Muscle layer of duodenum (tissue), 2 donors: ENCODE results near the gene IDH3B.
"Not testable (repeated sequence)": the region's sequence is repeated elsewhere in the genome, so short reads cannot be mapped to it uniquely, and the experiment has no call there.

Experiments
- H3K27ac ChIP-seq: one replicate; pipeline ENCODE4 v1.7.0; 2013; ENCODE audit warnings: mild to moderate bottlenecking, low read length
- H3K27me3 ChIP-seq: one replicate; pipeline ENCODE4 v1.7.0; 2013; ENCODE audit warnings: low read depth, mild to moderate bottlenecking, control low read depth, low read length
- H3K36me3 ChIP-seq, 2 donors: one replicate each; pipeline ENCODE4 v1.7.0; 2013; ENCODE audit warnings: low read length in 2 of 2, control low read depth in 1 of 2, mild to moderate bottlenecking in 1 of 2; ENCODE audit not compliant: insufficient read depth in 2 of 2, control insufficient read depth in 1 of 2
- H3K4me1 ChIP-seq, 2 donors: one replicate each; pipeline ENCODE4 v1.7.0; 2013; ENCODE audit warnings: low read length in 2 of 2, mild to moderate bottlenecking in 2 of 2, control low read depth in 1 of 2, moderate library complexity in 1 of 2; ENCODE audit not compliant: insufficient read depth in 2 of 2, control insufficient read depth in 1 of 2
- H3K4me3 ChIP-seq, 2 donors: one replicate each; pipeline ENCODE4 v1.7.0; 2013; ENCODE audit warnings: low read length in 2 of 2, low read depth in 1 of 2, mild to moderate bottlenecking in 1 of 2
- H3K9me3 ChIP-seq, 2 donors: one replicate each; pipeline ENCODE4 v1.7.0; 2013; ENCODE audit warnings: low read length in 2 of 2, control low read depth in 1 of 2, mild to moderate bottlenecking in 1 of 2; ENCODE audit not compliant: control insufficient read depth in 1 of 2
- donor health status: healthy.

Gene IDH3B

DNA sequence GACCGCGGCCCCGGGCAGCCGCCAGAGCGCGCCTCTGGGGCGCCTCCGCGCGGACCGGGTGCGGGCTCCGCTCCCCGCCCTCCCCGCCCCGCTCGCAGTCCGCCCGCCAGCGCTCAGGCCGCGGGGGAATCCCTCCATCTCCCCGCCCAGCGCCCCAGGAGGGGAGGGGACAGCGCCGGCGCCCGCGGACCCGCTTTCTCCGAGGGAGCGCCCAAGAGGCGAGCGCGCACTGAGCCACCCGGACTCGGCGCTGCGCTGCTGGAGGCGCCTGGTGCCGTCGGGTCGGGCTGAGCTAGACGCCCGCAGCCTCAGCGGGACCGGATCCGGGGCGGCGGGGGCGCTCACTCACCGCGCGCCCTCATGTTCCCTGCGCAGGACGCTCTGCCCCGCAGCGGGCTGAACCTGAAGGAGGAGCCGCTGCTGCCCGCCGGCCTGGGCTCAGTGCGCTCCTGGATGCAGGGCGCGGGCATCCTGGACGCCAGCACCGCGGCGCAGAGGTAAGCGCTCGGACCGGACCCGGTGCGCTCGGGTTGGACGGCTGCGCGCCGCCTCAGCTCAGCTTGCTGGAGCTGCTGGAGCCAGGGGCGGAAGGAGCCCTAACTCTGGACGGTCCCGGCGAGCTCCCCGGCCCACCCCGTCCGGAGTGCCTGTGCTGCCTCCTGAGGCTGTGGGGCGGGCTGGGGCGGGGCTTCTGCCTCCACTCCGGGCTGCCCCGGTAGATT, 29.4 kb upstream of the IDH3B start:
- H3K27ac ChIP-seq = no peak overlapping the region
- H3K4me3 ChIP-seq = peak overlapping the region in 1 of 2 donors; percentile 66
- no peaks in the 10 kb centered on the region for H3K9me3 ChIP-seq
- no peaks in the 10 kb centered on the region for H3K36me3 ChIP-seq
- H3K27me3 ChIP-seq = peaks cover 13% of the 10 kb centered on the region
- H3K4me1 ChIP-seq = peaks cover 0 to 4% of the 10 kb centered on the region in 2 donors

DNA sequence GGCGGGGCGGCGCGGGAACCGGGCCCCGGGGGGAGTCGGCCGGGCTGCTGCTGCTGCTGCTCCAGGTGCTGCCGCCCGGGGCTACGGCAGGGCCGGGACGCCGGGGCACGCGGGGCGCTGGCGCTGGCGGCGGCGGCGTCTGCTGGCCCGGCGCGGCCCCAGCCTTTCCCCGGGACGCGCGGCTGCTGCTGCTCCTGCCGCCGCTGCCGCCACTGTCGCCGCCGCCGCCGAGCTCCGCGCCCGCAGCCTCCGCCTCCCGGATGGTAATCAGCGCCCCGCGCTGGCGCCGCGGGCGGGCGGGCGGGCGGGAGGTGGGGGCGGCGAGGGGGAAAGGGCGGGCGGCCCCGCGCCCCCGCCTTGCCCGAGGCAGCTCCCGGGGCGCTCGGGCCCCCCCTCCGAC, 28.9 kb upstream of the IDH3B start:
- no peak overlapping the region for H3K27ac ChIP-seq
- no peak overlapping the region for H3K4me3 ChIP-seq
- H3K27me3 ChIP-seq = peaks cover 13% of the 10 kb centered on the region

DNA sequence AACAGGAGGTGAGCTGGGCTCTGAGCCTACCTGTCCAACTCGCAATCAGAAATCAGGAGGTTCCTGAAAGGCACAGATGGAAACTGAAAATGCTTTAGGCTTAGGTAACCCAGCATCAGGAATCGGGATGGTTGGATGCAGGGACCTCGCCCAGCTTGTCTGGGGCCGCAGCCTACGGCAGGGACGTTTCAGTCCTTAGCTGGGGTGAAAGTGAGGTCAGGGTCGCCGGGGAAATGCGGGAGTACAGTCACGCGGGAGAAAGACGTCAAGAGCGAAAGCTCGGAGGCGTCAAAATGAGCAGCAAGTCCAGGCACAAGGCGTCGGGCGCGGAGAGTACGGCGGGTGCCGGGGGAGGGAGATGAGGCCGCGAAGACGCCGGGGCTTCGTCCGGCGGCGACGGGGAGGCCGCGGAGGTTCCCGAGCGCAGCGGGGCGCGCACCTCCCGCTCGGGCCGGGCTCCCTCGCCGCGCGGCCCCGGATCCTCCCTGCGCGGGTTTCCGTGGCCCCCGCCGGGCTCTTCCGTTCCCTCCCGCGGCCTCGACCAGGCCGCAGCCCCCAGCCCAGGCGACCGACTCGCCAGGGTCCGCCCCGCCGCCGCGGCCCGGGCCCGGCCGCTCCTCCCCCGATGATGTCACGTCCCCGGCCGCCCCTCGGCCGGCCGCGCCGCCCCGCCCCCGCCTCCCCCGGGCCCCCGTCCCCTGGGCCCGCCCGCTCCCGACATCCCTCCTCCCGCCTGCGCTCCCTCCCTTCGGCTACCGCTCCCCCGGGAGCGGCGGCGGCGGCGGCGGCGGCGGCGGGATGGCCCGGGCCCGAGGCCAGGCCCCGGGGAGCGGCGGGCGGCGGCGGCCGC, 28.2 kb upstream of the IDH3B start, which contains the start of gene EBF4:
TSS of gene EBF4 (plus strand) at position 745 of the 850 bp plus-strand sequence. CDS start 866 bp downstream, outside the sequence.
- Histone ChIP-seq H3K27ac (no peak within 1 kb of the TSS), H3K4me3 (peak within 1 kb of the TSS; percentile 46 to 66), H3K9me3 (no peaks in the 10 kb centered on the region), H3K36me3 (no peaks in the 10 kb centered on the region), H3K27me3 (peaks cover 17% of the 10 kb centered on the region), H3K4me1 (peaks cover 0 to 4% of the 10 kb centered on the region in 2 donors)

More for the DNA sequence above, 28.9 kb upstream of the IDH3B start:
- no peaks in the 10 kb centered on the region for H3K36me3 ChIP-seq
- H3K4me1 ChIP-seq = peaks cover 0 to 4% of the 10 kb centered on the region in 2 donors
- H3K9me3 ChIP-seq = no peaks in the 10 kb centered on the region

DNA sequence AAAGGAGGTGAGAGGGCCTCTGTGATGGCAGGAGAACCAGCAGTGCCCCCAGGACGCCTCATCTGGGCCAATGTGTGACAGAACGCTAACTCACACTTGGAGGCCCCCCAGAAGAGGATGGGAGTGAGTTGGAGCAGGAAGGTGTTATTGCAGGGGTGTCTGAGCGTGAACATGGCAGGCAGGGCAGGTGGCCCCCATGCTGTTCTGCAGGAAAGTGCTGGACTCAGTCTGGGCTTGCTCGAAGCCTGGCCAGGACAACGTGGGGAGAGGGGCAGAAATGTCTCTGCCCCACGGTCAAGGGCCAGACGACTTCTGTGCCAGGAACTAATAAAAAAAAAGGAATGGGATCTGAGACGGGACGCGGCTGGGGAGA, 27.6 kb upstream of the IDH3B start:
- Histone ChIP-seq H3K27me3 (peaks cover 17% of the 10 kb centered on the region), H3K27ac (no peak overlapping the region), H3K4me3 (peak overlapping the region; percentile 46 to 60)

DNA sequence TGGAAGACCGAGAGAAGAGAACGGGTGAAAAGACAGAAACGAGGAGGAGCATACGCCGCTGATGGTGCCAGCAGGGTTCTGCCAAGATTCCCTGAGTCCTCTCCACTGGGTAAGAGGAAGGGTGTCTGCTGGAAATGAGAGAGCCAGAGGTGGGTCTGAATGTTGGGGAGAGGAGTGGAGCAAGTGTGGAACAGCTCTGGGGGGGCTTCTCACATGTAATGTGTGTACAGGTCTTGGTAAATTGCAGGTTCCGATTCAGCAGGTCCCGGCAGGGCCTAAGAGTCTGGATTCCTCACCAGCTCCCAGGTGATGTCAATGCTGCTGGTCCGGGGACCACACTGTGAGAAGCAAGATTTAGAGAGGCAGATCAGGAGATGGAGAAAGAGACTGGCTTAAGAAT, 27.1 kb upstream of the IDH3B start:
- Histone ChIP-seq H3K27me3 (peaks cover 17% of the 10 kb centered on the region), H3K4me1 (peaks cover 0 to 4% of the 10 kb centered on the region in 2 donors), H3K36me3 (no peaks in the 10 kb centered on the region), H3K9me3 (no peaks in the 10 kb centered on the region), H3K27ac (no peak overlapping the region), H3K4me3 (no peak overlapping the region)

More for the DNA sequence above, 27.6 kb upstream of the IDH3B start:
- H3K36me3 ChIP-seq = no peaks in the 10 kb centered on the region
- no peaks in the 10 kb centered on the region for H3K9me3 ChIP-seq
- peaks cover 0 to 4% of the 10 kb centered on the region in 2 donors for H3K4me1 ChIP-seq

DNA sequence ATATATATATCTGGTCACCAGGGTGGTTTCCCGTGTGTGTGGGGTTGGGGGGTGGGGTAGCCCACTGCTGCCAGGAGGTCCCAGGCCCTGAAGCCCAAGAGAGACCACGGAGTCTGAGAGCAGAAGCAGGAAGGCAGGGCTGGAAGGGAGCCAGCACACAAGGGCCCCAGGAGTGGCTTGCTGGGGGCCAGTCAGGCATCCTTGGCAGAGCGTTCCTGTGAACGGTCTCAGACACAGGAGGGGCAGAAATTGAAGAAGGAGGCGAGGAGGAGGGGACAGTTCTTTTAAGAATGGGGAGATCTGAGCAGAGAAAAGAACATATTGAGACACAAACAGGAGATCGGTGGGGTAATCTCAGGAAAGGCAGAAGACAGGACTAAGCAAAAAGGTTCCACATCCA, 26.7 kb upstream of the IDH3B start:
- no peak overlapping the region for H3K4me3 ChIP-seq
- no peaks in the 10 kb centered on the region for H3K9me3 ChIP-seq
- peaks cover 0 to 4% of the 10 kb centered on the region in 2 donors for H3K4me1 ChIP-seq
- no peak overlapping the region for H3K27ac ChIP-seq
- H3K27me3 ChIP-seq = peaks cover 16% of the 10 kb centered on the region
- H3K36me3 ChIP-seq = no peaks in the 10 kb centered on the region

DNA sequence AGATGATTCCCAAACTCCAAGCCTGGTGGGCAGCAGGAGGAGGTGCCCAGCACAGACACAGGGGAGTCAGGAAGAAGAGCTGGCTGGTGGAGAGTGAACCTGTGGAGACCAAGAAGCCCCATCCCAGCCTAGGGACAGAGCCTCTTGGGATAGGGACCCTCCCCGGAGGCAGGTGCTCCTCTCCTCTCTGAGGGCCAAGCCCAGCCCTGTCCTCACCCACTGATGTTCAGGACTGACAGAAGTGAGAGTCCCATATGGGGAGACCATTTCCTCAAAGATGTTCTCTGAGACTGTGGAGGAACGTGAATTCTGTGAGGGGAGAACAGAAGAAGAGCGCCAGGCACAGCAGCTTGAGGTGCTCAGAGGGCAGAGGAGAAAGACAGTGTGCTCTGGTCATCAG, 26.2 kb upstream of the IDH3B start:
- H3K36me3 ChIP-seq = no peaks in the 10 kb centered on the region
- H3K9me3 ChIP-seq = no peaks in the 10 kb centered on the region
- no peak overlapping the region for H3K27ac ChIP-seq
- H3K27me3 ChIP-seq = peaks cover 14% of the 10 kb centered on the region
- H3K4me1 ChIP-seq = peaks cover 0 to 4% of the 10 kb centered on the region in 2 donors
- H3K4me3 ChIP-seq = no peak overlapping the region

DNA sequence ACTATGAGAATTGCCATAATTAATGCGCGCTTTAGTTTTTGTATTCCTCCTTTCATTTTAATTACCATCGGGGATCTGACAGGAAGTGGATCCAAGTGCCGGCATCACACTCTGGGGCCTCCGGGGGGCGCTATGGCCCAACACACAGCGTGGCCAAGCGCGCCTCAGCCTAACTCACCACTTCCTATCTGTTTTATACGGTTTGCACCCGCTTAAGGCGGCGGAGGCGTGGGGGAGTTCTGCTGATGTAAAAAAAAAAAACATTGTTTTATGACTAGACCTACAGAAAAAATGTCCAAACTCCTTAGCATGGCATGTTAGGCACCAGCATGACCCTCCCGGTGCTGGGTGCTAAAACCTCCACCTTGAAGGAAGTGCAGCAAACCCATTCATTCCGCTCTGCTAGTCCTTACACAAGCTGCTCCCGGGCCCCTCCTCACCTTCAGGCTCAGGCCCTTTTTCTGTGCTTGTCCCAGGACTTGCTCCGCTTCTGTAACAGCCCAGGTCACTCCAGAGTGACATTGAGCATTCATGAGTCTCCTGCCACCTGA, 24.1 kb upstream of the IDH3B start:
- no peak overlapping the region for H3K27ac ChIP-seq
- H3K9me3 ChIP-seq = no peaks in the 10 kb centered on the region
- peaks cover 5% of the 10 kb centered on the region for H3K27me3 ChIP-seq
- H3K4me1 ChIP-seq = no peaks in the 10 kb centered on the region
- no peaks in the 10 kb centered on the region for H3K36me3 ChIP-seq
- no peak overlapping the region for H3K4me3 ChIP-seq

DNA sequence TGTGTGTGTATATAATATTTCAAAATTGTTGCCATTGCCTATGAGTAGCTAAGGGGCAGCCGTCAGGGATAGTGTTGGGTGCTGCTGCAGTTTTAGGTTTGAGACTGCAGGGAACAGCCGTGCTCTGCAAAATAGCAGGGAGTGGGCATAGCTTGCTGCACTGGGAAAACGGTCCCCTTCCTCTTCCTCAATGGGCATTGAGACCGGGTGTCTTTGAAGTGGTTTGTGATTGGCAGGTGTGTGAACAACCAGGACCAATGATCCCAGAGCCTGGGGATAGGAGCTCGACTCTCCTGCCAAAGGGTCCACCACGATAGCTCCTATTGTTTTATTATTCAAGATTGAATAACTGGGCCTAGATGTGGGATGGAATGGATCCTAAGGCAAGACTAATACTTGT, 23.5 kb upstream of the IDH3B start:
- peaks cover 5% of the 10 kb centered on the region for H3K27me3 ChIP-seq

DNA sequence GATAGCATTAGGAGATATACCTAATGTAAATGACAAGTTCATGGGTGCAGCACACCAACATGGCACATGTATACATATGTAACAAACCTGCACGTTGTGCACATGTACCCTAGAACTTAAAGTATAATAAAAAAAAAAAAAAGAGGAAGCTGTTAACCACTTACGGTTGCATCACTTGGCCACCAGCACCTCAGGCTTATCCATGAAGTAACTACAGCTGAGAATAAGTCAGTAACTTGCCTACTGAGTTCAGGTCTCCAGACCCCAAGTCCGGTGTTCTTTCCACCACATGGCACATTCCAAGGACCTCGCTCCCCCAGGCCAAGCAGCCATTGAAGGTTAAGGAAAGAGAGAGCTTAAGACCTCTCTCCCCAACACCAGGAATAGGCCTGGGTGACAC, 20.8 kb upstream of the IDH3B start:
- H3K27me3 ChIP-seq, H3K4me1 ChIP-seq, H3K4me3 ChIP-seq, H3K36me3 ChIP-seq, H3K27ac ChIP-seq, H3K9me3 ChIP-seq: not testable (repeated sequence)

More for the DNA sequence above, 23.5 kb upstream of the IDH3B start:
- Histone ChIP-seq H3K4me3 (no peak overlapping the region), H3K36me3 (no peaks in the 10 kb centered on the region), H3K27ac (no peak overlapping the region), H3K9me3 (no peaks in the 10 kb centered on the region), H3K4me1 (no peaks in the 10 kb centered on the region)

DNA sequence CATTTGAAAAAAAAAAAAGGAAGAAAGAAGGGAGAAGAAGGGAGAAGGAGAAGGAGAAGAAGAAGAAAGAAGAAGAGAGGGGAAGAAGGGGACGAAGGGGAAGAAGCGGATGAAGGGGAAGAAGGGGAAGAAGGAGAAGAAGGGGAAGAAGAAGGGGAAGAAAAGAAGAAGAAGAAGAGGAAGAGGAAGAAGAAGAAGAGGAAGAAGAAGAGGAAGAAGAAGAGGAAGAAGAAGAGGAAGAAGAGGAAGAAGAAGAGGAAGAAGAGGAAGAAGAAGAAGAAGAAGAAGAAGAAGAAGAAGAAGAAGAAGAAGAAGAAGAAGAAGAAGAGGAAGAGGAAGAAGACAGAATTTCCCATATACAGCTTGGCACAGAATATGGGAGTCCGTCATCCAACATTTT, 18.0 kb upstream of the IDH3B start:
- H3K4me3 ChIP-seq, H3K4me1 ChIP-seq, H3K36me3 ChIP-seq, H3K27ac ChIP-seq, H3K27me3 ChIP-seq, H3K9me3 ChIP-seq: not testable (repeated sequence)
